K562 (cell line): Measurements from ENCODE around the gene TRPC4AP. TPM values are rescaled to one million over a fixed set of nuclear protein-coding genes. Genes with fewer than 3 reads are reported as not detected.
A peak's percentile ranks its signal among the peaks of the same experiment; 100 is the strongest.

Experiments used
- BCL6 ChIP-seq: fragments of 250-450 bp; sonication (Bioruptor Pico); IDR thresholded peaks from 2 replicates; pipeline ENCODE4 v1.4.0; 2020
- BHLHE40 ChIP-seq: IDR thresholded peaks from 2 replicates; pipeline ENCODE4 v1.6.1; 2011; ENCODE audit warnings: low read length, improper control_type of control experiment
- CHD2 ChIP-seq: IDR thresholded peaks from 2 replicates; pipeline ENCODE4 v1.6.1; 2011; ENCODE audit warnings: low read depth, low read length
- DLX4 ChIP-seq: fragments of 250-450 bp; sonication (Bioruptor Pico); IDR thresholded peaks from 2 replicates; pipeline ENCODE4 v1.6.1; 2021; ENCODE audit warnings: mild to moderate bottlenecking
- ELF1 ChIP-seq: fragments of 200-800 bp; sonication (Bioruptor generic); IDR thresholded peaks from 2 replicates; pipeline ENCODE4 v1.6.1; 2016; ENCODE audit warnings: missing genetic modification characterization, missing compliant biosample characterization
- ETV1 ChIP-seq: fragments of 450-650 bp; conservative IDR thresholded peaks from 2 replicates; pipeline ENCODE4 v1.6.1; 2016; ENCODE audit warnings: missing genetic modification characterization, control low read depth, low read depth, missing compliant biosample characterization
- KAT2B ChIP-seq: IDR thresholded peaks from one replicate; pipeline ENCODE4 v1.6.1; 2012; ENCODE audit warnings: low read depth, mild to moderate bottlenecking, control low read depth, inconsistent platforms, low read length, moderate library complexity
- MYC ChIP-seq, 2 experiments: fragments of 250-450 bp in 1 of 2; sonication (Bioruptor Pico) in 1 of 2; IDR thresholded peaks; 2 replicates each; pipeline versions ENCODE4 v1.5.1 to v1.6.1; 2012 to 2021; ENCODE audit warnings: low read depth in 2 of 2, borderline replicate concordance in 1 of 2, improper control_type of control experiment in 1 of 2, low read length in 1 of 2, mild to moderate bottlenecking in 1 of 2, moderate library complexity in 1 of 2
- PRMT5 ChIP-seq: sonication (generic); formaldehyde crosslinking; IDR thresholded peaks from 2 replicates; pipeline ENCODE4 v1.5.0; 2020; ENCODE audit warnings: missing genetic modification reagents
- SIN3A ChIP-seq, 2 experiments: fragments of 150-350 bp in 1 of 2; IDR thresholded peaks; 2 replicates each; pipeline ENCODE4 v1.6.1; 2011 to 2016; ENCODE audit warnings: borderline replicate concordance in 2 of 2, low read depth in 2 of 2, low read length in 2 of 2, mild to moderate bottlenecking in 2 of 2, moderate library complexity in 2 of 2; ENCODE audit not compliant: control insufficient read depth in 1 of 2
- SMAD4 ChIP-seq: fragments of 250-450 bp; sonication (Bioruptor Pico); conservative IDR thresholded peaks from 2 replicates; pipeline ENCODE4 v1.8.0; 2021; ENCODE audit warnings: inconsistent platforms, mild to moderate bottlenecking, moderate library complexity
- SMC3 ChIP-seq: conservative IDR thresholded peaks from 2 replicates; pipeline ENCODE4 v1.6.1; 2011; ENCODE audit warnings: low read depth, low read length, improper control_type of control experiment; ENCODE audit not compliant: insufficient read depth
- TBL1XR1 ChIP-seq, 2 experiments: IDR thresholded peaks; 2 replicates each; pipeline ENCODE4 v1.6.1; 2012; ENCODE audit warnings: improper control_type of control experiment in 2 of 2, low read length in 2 of 2, mild to moderate bottlenecking in 1 of 2
- TBP ChIP-seq: optimal IDR thresholded peaks from 2 replicates; pipeline ENCODE3; 2011; ENCODE audit warnings: low read depth, low read length, improper control_type of control experiment
- ZNF384 ChIP-seq: IDR thresholded peaks from 2 replicates; pipeline ENCODE4 v1.6.1; 2012; ENCODE audit warnings: low read depth, low read length, improper control_type of control experiment
- ZNF696 ChIP-seq: fragments of 250-450 bp; sonication (Bioruptor Pico); conservative IDR thresholded peaks from 2 replicates; pipeline ENCODE4 v1.4.0; 2020; ENCODE audit warnings: mild to moderate bottlenecking, moderate library complexity
- ZNF76 ChIP-seq: fragments of 250-450 bp; sonication (Bioruptor Pico); IDR thresholded peaks from 2 replicates; pipeline ENCODE4 v1.4.0; 2020; ENCODE audit warnings: mild to moderate bottlenecking, moderate library complexity, borderline replicate concordance
- polyA plus RNA-seq, 8 experiments: library from polyadenylated mRNA; depleted of rRNA in 4 of 8; stranded (reverse) in 5 of 8; unstranded in 3 of 8; fragments of >200 nt; fragmentation: Nextera tagmentation in 2 of 8; fragmentation: Illumina TruSeq in 1 of 8; extraction: Ambion mirVana in 2 of 8; extraction: Trizol in 1 of 8; gene quantifications; 2 replicates each; pipeline versions ENCODE4 v1.2.1 to v1.2.3, GENCODE V29; 2011 to 2014; ENCODE audit warnings: inconsistent platforms in 1 of 8, missing spikeins in 1 of 8
- total RNA-seq, 7 experiments: library from RNA; depleted of rRNA in 6 of 7; stranded (reverse); fragments of >200 nt in 6 of 7; fragmentation: Illumina TruSeq in 2 of 7; extraction: Trizol in 2 of 7; gene quantifications; 2 replicates each; pipeline versions ENCODE4 v1.2.1 to v1.2.3, GENCODE V29; 2011 to 2021; ENCODE audit warnings: low replicate concordance in 1 of 7
- TF ChIP-seq, protein P1 (sequence below): sonication (generic); formaldehyde crosslinking; IDR thresholded peaks from 2 replicates; pipeline ENCODE4 v1.8.1; 2023; ENCODE audit warnings: mild to moderate bottlenecking, missing genetic modification reagents
- TF ChIP-seq, protein P2 (sequence below), 2 experiments: fragments of 450-650 bp; IDR thresholded peaks; 2 replicates each; pipeline ENCODE4 v1.6.1; 2018; ENCODE audit warnings: mild to moderate bottlenecking in 2 of 2, low read depth in 1 of 2; ENCODE audit not compliant: partially characterized antibody in 2 of 2

Gene TRPC4AP
- total and polyA plus RNA-seq, 9 of the 15 experiments (the other 6 are each of a cell fraction or from before 2014, with no cell fraction given): 2.3 to 70.3 (median 33.3) TPM

DNA sequence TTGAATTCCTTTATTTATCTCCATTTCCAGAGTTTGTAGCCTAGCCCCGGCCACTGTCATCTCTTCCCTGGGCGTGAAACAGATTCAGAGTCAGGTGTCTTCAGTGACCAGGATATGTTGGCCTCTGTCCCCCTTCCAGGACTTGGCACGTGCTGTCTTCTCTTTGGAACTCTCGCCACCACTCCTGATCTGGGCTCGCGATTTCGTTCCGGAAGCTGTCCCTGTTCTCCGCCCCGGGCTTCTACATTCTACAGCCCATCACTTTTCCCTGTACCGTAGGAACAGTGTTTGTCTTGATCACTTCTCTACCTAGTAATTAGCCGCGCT is 137.7 kb downstream of the TRPC4AP start (continued):
- TF ChIP-seq, protein P1, sequence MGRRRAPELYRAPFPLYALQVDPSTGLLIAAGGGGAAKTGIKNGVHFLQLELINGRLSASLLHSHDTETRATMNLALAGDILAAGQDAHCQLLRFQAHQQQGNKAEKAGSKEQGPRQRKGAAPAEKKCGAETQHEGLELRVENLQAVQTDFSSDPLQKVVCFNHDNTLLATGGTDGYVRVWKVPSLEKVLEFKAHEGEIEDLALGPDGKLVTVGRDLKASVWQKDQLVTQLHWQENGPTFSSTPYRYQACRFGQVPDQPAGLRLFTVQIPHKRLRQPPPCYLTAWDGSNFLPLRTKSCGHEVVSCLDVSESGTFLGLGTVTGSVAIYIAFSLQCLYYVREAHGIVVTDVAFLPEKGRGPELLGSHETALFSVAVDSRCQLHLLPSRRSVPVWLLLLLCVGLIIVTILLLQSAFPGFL: no peak
- TF ChIP-seq TBL1XR1 (IDR thresholded peaks at IDR 0.05; ENCODE audit: low read length in 2 of 2): 0 out of 4 replicates have a peak, but pooled peaks of 1 of the 2 experiments have one; percentile 10
- TF ChIP-seq, protein P2, sequence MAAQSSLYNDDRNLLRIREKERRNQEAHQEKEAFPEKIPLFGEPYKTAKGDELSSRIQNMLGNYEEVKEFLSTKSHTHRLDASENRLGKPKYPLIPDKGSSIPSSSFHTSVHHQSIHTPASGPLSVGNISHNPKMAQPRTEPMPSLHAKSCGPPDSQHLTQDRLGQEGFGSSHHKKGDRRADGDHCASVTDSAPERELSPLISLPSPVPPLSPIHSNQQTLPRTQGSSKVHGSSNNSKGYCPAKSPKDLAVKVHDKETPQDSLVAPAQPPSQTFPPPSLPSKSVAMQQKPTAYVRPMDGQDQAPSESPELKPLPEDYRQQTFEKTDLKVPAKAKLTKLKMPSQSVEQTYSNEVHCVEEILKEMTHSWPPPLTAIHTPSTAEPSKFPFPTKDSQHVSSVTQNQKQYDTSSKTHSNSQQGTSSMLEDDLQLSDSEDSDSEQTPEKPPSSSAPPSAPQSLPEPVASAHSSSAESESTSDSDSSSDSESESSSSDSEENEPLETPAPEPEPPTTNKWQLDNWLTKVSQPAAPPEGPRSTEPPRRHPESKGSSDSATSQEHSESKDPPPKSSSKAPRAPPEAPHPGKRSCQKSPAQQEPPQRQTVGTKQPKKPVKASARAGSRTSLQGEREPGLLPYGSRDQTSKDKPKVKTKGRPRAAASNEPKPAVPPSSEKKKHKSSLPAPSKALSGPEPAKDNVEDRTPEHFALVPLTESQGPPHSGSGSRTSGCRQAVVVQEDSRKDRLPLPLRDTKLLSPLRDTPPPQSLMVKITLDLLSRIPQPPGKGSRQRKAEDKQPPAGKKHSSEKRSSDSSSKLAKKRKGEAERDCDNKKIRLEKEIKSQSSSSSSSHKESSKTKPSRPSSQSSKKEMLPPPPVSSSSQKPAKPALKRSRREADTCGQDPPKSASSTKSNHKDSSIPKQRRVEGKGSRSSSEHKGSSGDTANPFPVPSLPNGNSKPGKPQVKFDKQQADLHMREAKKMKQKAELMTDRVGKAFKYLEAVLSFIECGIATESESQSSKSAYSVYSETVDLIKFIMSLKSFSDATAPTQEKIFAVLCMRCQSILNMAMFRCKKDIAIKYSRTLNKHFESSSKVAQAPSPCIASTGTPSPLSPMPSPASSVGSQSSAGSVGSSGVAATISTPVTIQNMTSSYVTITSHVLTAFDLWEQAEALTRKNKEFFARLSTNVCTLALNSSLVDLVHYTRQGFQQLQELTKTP (IDR thresholded peaks at IDR 0.05; ENCODE audit: low read depth in 1 of 2, partially characterized antibody in 2 of 2): peak in 1 of 2 experiments; percentile 72
- TF ChIP-seq SIN3A (IDR thresholded peaks at IDR 0.05; ENCODE audit: borderline replicate concordance in 2 of 2, control insufficient read depth in 1 of 2, low read depth in 2 of 2, low read length in 2 of 2): peak in 1 of 2 experiments; percentile 40; a peak in 1 of 4 replicates
- TF ChIP-seq ELF1 (tag): 0 out of 2 replicates have a peak, but pooled peaks have one; percentile 46
- TF ChIP-seq MYC (IDR thresholded peaks at IDR 0.05; ENCODE audit: low read depth, low read length): peak; percentile 69
- no peak for TF ChIP-seq MYC (CRISPR knock-in tag; IDR thresholded peaks at IDR 0.05; ENCODE audit: borderline replicate concordance, low read depth)
- TF ChIP-seq CHD2: peak; percentile 61
- no peak for TF ChIP-seq SMAD4
- TF ChIP-seq PRMT5 (CRISPR knock-in tag): no peak
- no peak for TF ChIP-seq DLX4 (CRISPR knock-in tag)
- TF ChIP-seq ZNF696 (CRISPR knock-in tag): no peak
- peak; percentile 51 for TF ChIP-seq TBP
- no peak for TF ChIP-seq SMC3
- peak; percentile 95 for TF ChIP-seq BHLHE40
- peak; percentile 36 for TF ChIP-seq ETV1
- TF ChIP-seq BCL6 (CRISPR knock-in tag): no peak
- TF ChIP-seq ZNF384: no peak
- TF ChIP-seq ZNF76 (CRISPR knock-in tag): no peak
- TF ChIP-seq KAT2B: no peak
